ENCODE data around the gene NT5M.

Gene NT5M

DNA sequence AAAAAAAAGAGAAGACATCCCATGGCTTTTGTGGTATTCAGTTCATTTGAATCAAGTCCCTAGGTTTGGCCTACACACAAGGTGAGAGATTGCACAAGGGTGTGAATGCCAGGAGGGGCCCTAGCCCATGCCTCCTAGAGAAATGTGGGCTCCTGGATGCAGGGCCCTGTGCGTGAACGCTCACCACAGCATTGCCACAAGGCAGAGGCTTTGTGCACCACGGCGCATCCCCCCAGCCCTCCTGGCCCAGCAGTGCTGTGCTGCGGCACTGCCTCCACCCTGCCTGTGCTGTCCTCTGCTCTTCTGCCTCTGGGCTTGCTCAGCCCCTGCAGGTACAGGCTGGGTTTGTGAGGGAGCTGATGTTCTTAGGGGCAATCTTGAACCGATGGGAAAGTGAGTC, 92.7 kb downstream of the NT5M start:
- no peak overlapping the region for H3K4me3 ChIP-seq (ENCODE audit: low read depth in 1 of 2, low read length in 1 of 2)
- peaks cover 18% of the 10 kb centered on the region for H3K27me3 ChIP-seq
- no peaks in the 10 kb centered on the region for H3K4me1 ChIP-seq (ENCODE audit: control insufficient read depth in 1 of 2, insufficient read depth in 1 of 2, low read depth in 1 of 2, low read length in 1 of 2)
- no peaks in the 10 kb centered on the region for H3K36me3 ChIP-seq
- no peaks in the 10 kb centered on the region for H3K9me3 ChIP-seq
- no peak overlapping the region for H3K27ac ChIP-seq
- TF ChIP-seq, protein P1, sequence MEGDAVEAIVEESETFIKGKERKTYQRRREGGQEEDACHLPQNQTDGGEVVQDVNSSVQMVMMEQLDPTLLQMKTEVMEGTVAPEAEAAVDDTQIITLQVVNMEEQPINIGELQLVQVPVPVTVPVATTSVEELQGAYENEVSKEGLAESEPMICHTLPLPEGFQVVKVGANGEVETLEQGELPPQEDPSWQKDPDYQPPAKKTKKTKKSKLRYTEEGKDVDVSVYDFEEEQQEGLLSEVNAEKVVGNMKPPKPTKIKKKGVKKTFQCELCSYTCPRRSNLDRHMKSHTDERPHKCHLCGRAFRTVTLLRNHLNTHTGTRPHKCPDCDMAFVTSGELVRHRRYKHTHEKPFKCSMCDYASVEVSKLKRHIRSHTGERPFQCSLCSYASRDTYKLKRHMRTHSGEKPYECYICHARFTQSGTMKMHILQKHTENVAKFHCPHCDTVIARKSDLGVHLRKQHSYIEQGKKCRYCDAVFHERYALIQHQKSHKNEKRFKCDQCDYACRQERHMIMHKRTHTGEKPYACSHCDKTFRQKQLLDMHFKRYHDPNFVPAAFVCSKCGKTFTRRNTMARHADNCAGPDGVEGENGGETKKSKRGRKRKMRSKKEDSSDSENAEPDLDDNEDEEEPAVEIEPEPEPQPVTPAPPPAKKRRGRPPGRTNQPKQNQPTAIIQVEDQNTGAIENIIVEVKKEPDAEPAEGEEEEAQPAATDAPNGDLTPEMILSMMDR (IDR thresholded peaks at IDR 0.05), result no peak
